IMR-90 (cell line): ENCODE results near the gene PKM. TPM values are rescaled to one million over a fixed set of nuclear protein-coding genes. Genes with fewer than 3 reads are reported as not detected.

Source experiments
- ATAC-seq: fragments of 200-7000 bp; cut with Tn5 transposase; 2 replicates; pipeline ENCODE4 v1.9.1; 2020; ENCODE audit warnings: low read depth, mild to moderate bottlenecking, moderate library complexity
- BruUV-seq: library from RNA; stranded (reverse); fragments of 400-500 nt; replicated peaks from 2 replicates; lab custom pipeline; 2021; lab: Mats Ljungman, UMichigan
- CTCF ChIA-PET: fragments of 300-600 bp; formaldehyde crosslinking; extraction: SDS; loops from one replicate; lab custom pipeline; 2021; ENCODE audit warnings: antibody characterized with exemption; lab: Yijun Ruan, JAX
- POLR2A ChIA-PET: fragments of 300-600 bp; sonication (Branson Sonifier 250); formaldehyde crosslinking; loops from one replicate; lab custom pipeline; 2022; ENCODE audit warnings: antibody characterized with exemption; ENCODE audit not compliant: unreplicated experiment; lab: Charles Lee
- DNase-seq: peaks from one replicate; pipeline ENCODE4 v3.0.0; 2013
- H2AFZ ChIP-seq: replicated peaks from 2 replicates; pipeline ENCODE3; 2013; ENCODE audit warnings: low read length, mild to moderate bottlenecking; ENCODE audit not compliant: poor library complexity
- H2AK5ac ChIP-seq: 2 replicates; pipeline ENCODE4 v1.6.1; 2013; ENCODE audit warnings: low read depth, low read length, inconsistent platforms
- H2AK9ac ChIP-seq: replicated peaks from 2 replicates; pipeline ENCODE3; 2013; ENCODE audit warnings: mild to moderate bottlenecking, low read depth, low read length, moderate library complexity; ENCODE audit not compliant: poor library complexity
- H2BK120ac ChIP-seq: 2 replicates; pipeline ENCODE4 v1.6.1; 2013; ENCODE audit warnings: low read depth, low read length, inconsistent platforms
- H2BK15ac ChIP-seq: 3 replicates; pipeline ENCODE4 v1.6.1; 2013; ENCODE audit warnings: low read depth, low read length, inconsistent platforms
- H2BK20ac ChIP-seq: 2 replicates; pipeline ENCODE4 v1.6.1; 2013; ENCODE audit warnings: low read depth, mild to moderate bottlenecking, inconsistent platforms, low read length, moderate library complexity
- H2BK5ac ChIP-seq: 2 replicates; pipeline ENCODE4 v1.6.1; 2013; ENCODE audit warnings: mild to moderate bottlenecking, low read depth, low read length, inconsistent platforms; ENCODE audit not compliant: poor library complexity, severe bottlenecking
- H3K14ac ChIP-seq: replicated peaks from 2 replicates; pipeline ENCODE4 v1.6.1; 2013; ENCODE audit warnings: low read depth, low read length, inconsistent platforms
- H3K18ac ChIP-seq: 2 replicates; pipeline ENCODE4 v1.6.1; 2013; ENCODE audit warnings: low read depth, low read length, control low read depth
- H3K23ac ChIP-seq: 2 replicates; pipeline ENCODE4 v1.6.1; 2013; ENCODE audit warnings: low read depth, low read length, inconsistent platforms
- H3K27ac ChIP-seq: 2 replicates; pipeline ENCODE4 v1.5.1; 2013; ENCODE audit warnings: mild to moderate bottlenecking, control low read depth, low read length; ENCODE audit not compliant: insufficient read depth
- H3K27me3 ChIP-seq: 2 replicates; pipeline ENCODE4 v1.6.1; 2013; ENCODE audit warnings: low read length; ENCODE audit not compliant: control insufficient read depth, insufficient read depth
- H3K36me3 ChIP-seq: 2 replicates; pipeline ENCODE4 v1.6.1; 2013; ENCODE audit warnings: low read length, mixed read lengths; ENCODE audit not compliant: control insufficient read depth, insufficient read depth
- H3K4ac ChIP-seq: 2 replicates; pipeline ENCODE4 v1.6.1; 2013; ENCODE audit warnings: low read depth, low read length, inconsistent platforms
- H3K4me1 ChIP-seq: 2 replicates; pipeline ENCODE4 v1.6.1; 2013; ENCODE audit warnings: low read length, mixed read lengths; ENCODE audit not compliant: control insufficient read depth, insufficient read depth
- H3K4me2 ChIP-seq: 2 replicates; pipeline ENCODE4 v1.6.1; 2013; ENCODE audit warnings: low read depth, mild to moderate bottlenecking, control low read depth, low read length, moderate library complexity
- H3K4me3 ChIP-seq: 2 replicates; pipeline ENCODE4 v1.5.1; 2013; ENCODE audit warnings: low read depth, mild to moderate bottlenecking, control low read depth, low read length, moderate library complexity; ENCODE audit not compliant: insufficient read depth
- H3K56ac ChIP-seq: 2 replicates; pipeline ENCODE4 v1.6.1; 2013; ENCODE audit warnings: low read length, inconsistent platforms; ENCODE audit not compliant: insufficient read depth; ENCODE audit errors: extremely low read depth
- H3K79me1 ChIP-seq, 2 experiments: 2 replicates each; pipeline ENCODE4 v1.6.1; 2013; ENCODE audit warnings: low read length in 2 of 2, inconsistent platforms in 1 of 2, low read depth in 1 of 2
- H3K9ac ChIP-seq: 2 replicates; pipeline ENCODE4 v1.6.1; 2013; ENCODE audit warnings: low read depth, low read length, control low read depth
- H3K9me1 ChIP-seq: 2 replicates; pipeline ENCODE4 v1.6.1; 2013; ENCODE audit warnings: low read length, inconsistent platforms; ENCODE audit not compliant: insufficient read depth
- H3K9me3 ChIP-seq: 2 replicates; pipeline ENCODE4 v1.6.1; 2013; ENCODE audit warnings: low read length; ENCODE audit not compliant: control insufficient read depth, insufficient read depth
- H4K20me1 ChIP-seq: 2 replicates; pipeline ENCODE4 v1.6.1; 2013; ENCODE audit warnings: low read length, inconsistent platforms; ENCODE audit not compliant: insufficient read depth
- H4K5ac ChIP-seq: 2 replicates; pipeline ENCODE4 v1.6.1; 2013; ENCODE audit warnings: mild to moderate bottlenecking, low read depth, low read length, control low read depth
- H4K8ac ChIP-seq, 2 experiments: 2 replicates each; pipeline ENCODE4 v1.6.1; 2013; ENCODE audit warnings: low read depth in 2 of 2, low read length in 2 of 2, control low read depth in 1 of 2, inconsistent platforms in 1 of 2
- H4K91ac ChIP-seq: 2 replicates; pipeline ENCODE4 v1.6.1; 2013; ENCODE audit warnings: low read depth, low read length, inconsistent platforms; ENCODE audit not compliant: insufficient read depth
- CEBPB ChIP-seq: IDR thresholded peaks from 2 replicates; pipeline ENCODE4 v1.6.1; 2012; ENCODE audit warnings: low read depth, low read length, improper control_type of control experiment
- CHD1 ChIP-seq: IDR thresholded peaks from 2 replicates; pipeline ENCODE4 v1.6.1; 2012; ENCODE audit warnings: low read depth, low read length, improper control_type of control experiment
- ELK1 ChIP-seq: fragments of 150-350 bp; IDR thresholded peaks from 2 replicates; pipeline ENCODE4 v1.6.1; 2016; ENCODE audit warnings: low read depth, mild to moderate bottlenecking, low read length, moderate library complexity, borderline replicate concordance
- FOS ChIP-seq: fragments of 150-350 bp; IDR thresholded peaks from 2 replicates; pipeline ENCODE4 v1.6.1; 2016; ENCODE audit warnings: low read depth, low read length
- MAFK ChIP-seq: IDR thresholded peaks from 2 replicates; pipeline ENCODE4 v1.6.1; 2012; ENCODE audit warnings: low read depth, low read length, improper control_type of control experiment
- MAZ ChIP-seq: IDR thresholded peaks from 2 replicates; pipeline ENCODE4 v1.6.1; 2012; ENCODE audit warnings: low read depth, mild to moderate bottlenecking, low read length, improper control_type of control experiment, moderate library complexity, borderline replicate concordance
- MXI1 ChIP-seq: IDR thresholded peaks from 2 replicates; pipeline ENCODE4 v1.6.1; 2012; ENCODE audit warnings: low read depth, mild to moderate bottlenecking, low read length, moderate library complexity, borderline replicate concordance
- NFE2L2 ChIP-seq: fragments of 150-350 bp; IDR thresholded peaks from 2 replicates; pipeline ENCODE4 v1.6.1; 2016; ENCODE audit warnings: low read depth, mild to moderate bottlenecking, low read length
- POLR2A ChIP-seq: IDR thresholded peaks from 2 replicates; pipeline ENCODE4 v1.6.1; 2012; ENCODE audit warnings: mild to moderate bottlenecking, low read depth, low read length
- RAD21 ChIP-seq: IDR thresholded peaks from 2 replicates; pipeline ENCODE4 v1.6.1; 2012; ENCODE audit warnings: low read length, improper control_type of control experiment
- RCOR1 ChIP-seq: IDR thresholded peaks from 2 replicates; pipeline ENCODE4 v1.6.1; 2012; ENCODE audit warnings: mild to moderate bottlenecking, low read length, improper control_type of control experiment; ENCODE audit not compliant: insufficient replicate concordance
- USF2 ChIP-seq: fragments of 150-350 bp; IDR thresholded peaks from 2 replicates; pipeline ENCODE4 v1.6.1; 2017; ENCODE audit warnings: mild to moderate bottlenecking, antibody characterized with exemption, low read length, low read depth
- WGBS, 2 experiments: methylation state at CpG; one replicate each; pipeline versions ENCODE4 v1.1.5 to v1.1.7; 2013; ENCODE audit warnings: missing lambda C conversion rate in 2 of 2; ENCODE audit not compliant: insufficient read length in 1 of 2; ENCODE audit errors: extremely low coverage in 2 of 2; 5-methylcytosine and 5-hydroxymethylcytosine counted together
- dilution Hi-C: fragments of 300-500 bp; cut with HindIII; formaldehyde crosslinking; loops from one replicate; pipeline ENCODE4 v1.14.3; 2018; ENCODE audit warnings: low sequenced_read_pairs; ENCODE audit not compliant: unreplicated experiment
- in situ Hi-C: fragments of 300-500 bp; cut with MboI; formaldehyde crosslinking; loops from 3 replicates; pipeline ENCODE4 v1.14.3; 2019; ENCODE audit warnings: low sequenced_read_pairs, inconsistent platforms, mixed read lengths
- intact Hi-C: fragments of 100-400 bp; cut with micrococcal nuclease; formaldehyde crosslinking; loops from 2 replicates; pipeline ENCODE4 v1.10.0; 2022
- polyA plus RNA-seq, 3 experiments: library from polyadenylated mRNA; depleted of rRNA; stranded (reverse); fragments of >200 nt; gene quantifications; 2 replicates each; pipeline ENCODE4 v1.2.3, GENCODE V29; 2012; ENCODE audit warnings: low replicate concordance in 1 of 3
- total RNA-seq: library from RNA; depleted of rRNA; stranded (reverse); fragments of >200 nt; gene quantifications from 2 replicates; pipeline ENCODE4 v1.2.3, GENCODE V29; 2012
- TF ChIP-seq, protein P1 (sequence below): conservative IDR thresholded peaks from 2 replicates; pipeline ENCODE4 v1.5.1; 2012; ENCODE audit warnings: mild to moderate bottlenecking, low read depth, low read length, improper control_type of control experiment

PKM gene
- total and polyA plus RNA-seq, 2 of the 4 experiments (the other 2 are of a cell fraction): 2,219 to 3,859 TPM

- POLR2A ChIA-PET: no interaction called here
- Histone ChIP-seq H3K79me1 (no peaks in the 10 kb centered on the region), H3K14ac (no peak overlapping the region), H2AFZ (peak overlapping the region; percentile 90), H3K36me3 (no peaks in the 10 kb centered on the region), H2BK120ac (no peak overlapping the region), H4K5ac (no peak overlapping the region), H3K27ac (no peak overlapping the region), H4K20me1 (no peaks in the 10 kb centered on the region; the same call in 1 of the 2 replicates), H3K4ac (no peak overlapping the region), H3K18ac (no peak overlapping the region), H2BK5ac (no peak overlapping the region), H4K8ac (no peak overlapping the region), H2AK9ac (no peak overlapping the region), H2BK15ac (no peak overlapping the region), H3K9me3 (no peaks in the 10 kb centered on the region), H3K4me2 (peak overlapping the region; percentile 50; the same call in 1 of the 2 replicates), H3K4me3 (peak overlapping the region; percentile 14; the same call in 1 of the 2 replicates), H4K91ac (no peak overlapping the region), H3K56ac (no peak overlapping the region), H2AK5ac (peak overlapping the region; percentile 59; the same call in 1 of the 2 replicates), H3K9ac (no peak overlapping the region), H3K23ac (peak overlapping the region; percentile 60; the same call in 1 of the 2 replicates), H2BK20ac (no peak overlapping the region), H3K4me1 (peaks cover 3% of the 10 kb centered on the region; the same call in 1 of the 2 replicates), H3K9me1 (no peaks in the 10 kb centered on the region), H3K27me3 (peaks cover 31% of the 10 kb centered on the region)
- intact Hi-C loops: no loop called here
- peak; percentile 85 for ATAC-seq
- CTCF ChIA-PET: no interaction called here
- no peak for TF ChIP-seq CHD1
- TF ChIP-seq MXI1: no peak
- TF ChIP-seq ELK1: no peak
- TF ChIP-seq NFE2L2: no peak
- no peak for TF ChIP-seq USF2
- TF ChIP-seq CEBPB: no peak
- TF ChIP-seq MAFK: no peak
- TF ChIP-seq FOS: no peak
- TF ChIP-seq, protein P1, sequence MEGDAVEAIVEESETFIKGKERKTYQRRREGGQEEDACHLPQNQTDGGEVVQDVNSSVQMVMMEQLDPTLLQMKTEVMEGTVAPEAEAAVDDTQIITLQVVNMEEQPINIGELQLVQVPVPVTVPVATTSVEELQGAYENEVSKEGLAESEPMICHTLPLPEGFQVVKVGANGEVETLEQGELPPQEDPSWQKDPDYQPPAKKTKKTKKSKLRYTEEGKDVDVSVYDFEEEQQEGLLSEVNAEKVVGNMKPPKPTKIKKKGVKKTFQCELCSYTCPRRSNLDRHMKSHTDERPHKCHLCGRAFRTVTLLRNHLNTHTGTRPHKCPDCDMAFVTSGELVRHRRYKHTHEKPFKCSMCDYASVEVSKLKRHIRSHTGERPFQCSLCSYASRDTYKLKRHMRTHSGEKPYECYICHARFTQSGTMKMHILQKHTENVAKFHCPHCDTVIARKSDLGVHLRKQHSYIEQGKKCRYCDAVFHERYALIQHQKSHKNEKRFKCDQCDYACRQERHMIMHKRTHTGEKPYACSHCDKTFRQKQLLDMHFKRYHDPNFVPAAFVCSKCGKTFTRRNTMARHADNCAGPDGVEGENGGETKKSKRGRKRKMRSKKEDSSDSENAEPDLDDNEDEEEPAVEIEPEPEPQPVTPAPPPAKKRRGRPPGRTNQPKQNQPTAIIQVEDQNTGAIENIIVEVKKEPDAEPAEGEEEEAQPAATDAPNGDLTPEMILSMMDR: no peak
- TF ChIP-seq RAD21: no peak
- TF ChIP-seq POLR2A: no peak
- no peak for TF ChIP-seq RCOR1
- TF ChIP-seq MAZ: no peak
- in situ Hi-C loops: no loop called here
- no peak for DNase-seq
- dilution Hi-C loops: no loop called here
- WGBS, 2 experiments: 2% methylated on average over 15 of the region's 34 CpGs; no CpG with 5 or more reads in 1 of the 2 experiments
- BruUV-seq: no TSS peak
Observed at GRCh38 chr15:72184165-72184811, 46.7 kb downstream of the PKM start.
